ENCODE data around the gene XPO1. TPM values are rescaled to one million over a fixed set of nuclear protein-coding genes. Genes with fewer than 3 reads are reported as not detected.

Gene XPO1
- total RNA-seq, 1 donor from 2014 or later: 89.1 TPM

DNA sequence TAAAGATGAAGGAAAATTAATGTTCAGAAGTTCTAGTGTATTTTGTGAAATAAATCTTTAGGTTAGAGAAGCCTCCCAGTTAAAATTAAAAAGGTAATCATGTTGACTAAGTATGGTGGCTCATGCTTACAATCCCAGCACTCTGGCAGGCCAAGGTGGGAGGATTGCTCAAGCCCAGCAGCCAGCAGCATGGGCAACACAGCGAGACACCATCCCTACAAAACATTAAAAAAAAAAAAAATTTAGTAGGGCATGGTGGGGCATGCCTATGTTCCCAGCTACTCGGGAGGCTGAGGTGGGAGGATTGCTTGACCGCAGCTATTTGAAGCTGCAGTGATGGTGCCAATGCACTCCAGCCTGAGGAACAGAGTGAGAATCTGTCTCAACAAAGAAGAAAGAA lies 17.9 kb downstream of the XPO1 start:
- intact Hi-C loops (cut with DNase I): no loop called here
- no peak for DNase-seq (ENCODE audit: extremely low spot score in 2 of 2)
- H3K36me3 ChIP-seq: peaks cover 3 to 39% of the 10 kb centered on the region in 2 donors
- no peak overlapping the region for H3K27ac ChIP-seq
- no peak overlapping the region for H3K4me3 ChIP-seq
- H3K27me3 ChIP-seq: no peaks in the 10 kb centered on the region
- H3K9me3 ChIP-seq: no peaks in the 10 kb centered on the region
- peaks cover 9% of the 10 kb centered on the region for H3K4me1 ChIP-seq
- no peak for TF ChIP-seq POLR2A (IDR thresholded peaks at IDR 0.05)
- no peak for TF ChIP-seq CTCF (IDR thresholded peaks at IDR 0.05)
- TF ChIP-seq POLR2AphosphoS5 (IDR thresholded peaks at IDR 0.05; ENCODE audit: insufficient read depth in 1 of 2, low read depth in 1 of 2): no peak

DNA sequence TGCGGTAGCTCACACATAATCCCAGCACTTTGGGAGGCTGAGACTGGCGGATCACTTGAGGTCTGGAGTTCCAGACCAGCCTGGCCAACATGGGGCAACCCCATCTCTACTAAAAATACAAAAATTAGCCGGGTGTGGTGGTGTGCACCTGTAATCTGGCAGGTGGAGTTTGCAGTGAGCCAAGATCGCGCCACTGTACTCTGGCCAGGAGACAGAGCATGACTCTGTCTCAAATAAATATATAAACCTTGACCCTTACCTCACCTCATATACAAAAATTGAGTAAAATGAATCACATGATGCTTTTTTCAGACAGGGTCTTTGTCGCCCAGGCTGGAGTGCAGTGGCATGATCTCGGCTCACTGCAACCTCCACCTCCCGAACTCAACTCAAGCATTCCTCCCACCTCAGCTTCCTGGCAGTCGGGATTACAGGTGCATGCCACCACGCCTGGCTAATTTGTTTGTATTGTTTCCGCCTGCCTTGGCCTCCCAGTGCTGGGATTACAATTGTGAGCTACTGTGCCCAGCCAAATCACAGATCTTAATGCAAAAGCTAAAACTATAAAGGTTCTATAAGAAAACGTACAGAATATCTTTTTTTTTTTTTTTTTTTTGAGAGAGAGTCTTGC lies 25.3 kb downstream of the XPO1 start:
- H3K36me3 ChIP-seq: peaks cover 3 to 59% of the 10 kb centered on the region in 2 donors
- intact Hi-C loops (cut with DNase I): no loop called here

DNA sequence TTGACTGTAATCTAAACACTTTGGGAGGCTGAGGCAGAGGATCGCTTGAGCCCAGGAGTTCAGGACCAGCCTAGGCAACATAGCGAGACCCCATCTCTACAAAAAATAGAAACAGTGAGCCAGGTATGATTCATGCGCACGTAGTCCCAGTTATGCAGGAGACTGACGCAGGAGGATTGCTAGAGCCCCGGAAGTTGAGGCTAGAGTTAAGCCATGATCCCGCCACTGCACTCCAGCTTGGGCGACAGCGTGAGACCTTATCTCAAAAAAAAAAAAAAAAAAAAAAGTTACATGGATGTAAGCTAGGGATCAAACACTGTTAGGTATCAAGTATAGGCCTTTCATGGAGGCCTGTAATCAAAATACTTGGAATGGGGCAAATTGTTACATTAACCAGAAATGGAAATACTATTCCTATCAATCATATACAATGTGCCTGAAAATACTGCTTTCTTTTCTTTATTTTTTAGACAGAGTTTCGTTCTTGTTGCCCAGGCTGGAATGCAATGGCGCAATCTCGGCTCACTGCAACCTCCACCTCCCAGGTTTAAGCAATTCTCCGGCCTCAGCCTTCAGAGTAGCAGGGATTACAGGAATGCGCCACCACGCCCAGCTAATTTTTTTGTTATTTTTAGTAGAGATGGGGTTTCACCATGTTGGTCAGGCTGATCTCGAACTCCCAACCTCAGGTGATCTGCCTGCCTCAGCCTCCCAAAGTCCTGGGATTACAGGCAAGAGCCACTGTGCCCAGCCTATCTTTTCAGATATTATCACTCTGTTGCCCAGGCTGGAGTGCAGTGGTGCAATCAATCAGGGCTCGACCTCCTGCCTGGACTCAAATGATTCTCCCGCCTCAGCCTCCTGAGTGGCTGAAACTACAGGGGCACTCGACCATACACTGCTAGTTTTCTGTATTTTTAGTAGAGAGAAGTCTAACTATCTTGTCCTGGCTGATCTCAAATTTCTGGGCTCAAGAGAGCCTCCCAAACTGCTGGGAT lies 27.2 kb downstream of the XPO1 start:
- H3K9me3 ChIP-seq: no peaks in the 10 kb centered on the region
- no peak for DNase-seq (ENCODE audit: extremely low spot score in 2 of 2)
- TF ChIP-seq POLR2A (IDR thresholded peaks at IDR 0.05): no peak
- no peak for TF ChIP-seq POLR2AphosphoS5 (IDR thresholded peaks at IDR 0.05; ENCODE audit: insufficient read depth in 1 of 2, low read depth in 1 of 2)
- no peak for TF ChIP-seq CTCF (IDR thresholded peaks at IDR 0.05)
- no peak overlapping the region for H3K4me3 ChIP-seq
- H3K27me3 ChIP-seq: no peaks in the 10 kb centered on the region
- intact Hi-C loops (cut with DNase I): no loop called here
- H3K27ac ChIP-seq: no peak overlapping the region
- peaks cover 3 to 53% of the 10 kb centered on the region in 2 donors for H3K36me3 ChIP-seq
- no peaks in the 10 kb centered on the region for H3K4me1 ChIP-seq

More for the DNA sequence above, 25.3 kb downstream of the XPO1 start:
- TF ChIP-seq POLR2AphosphoS5 (IDR thresholded peaks at IDR 0.05; ENCODE audit: insufficient read depth in 1 of 2, low read depth in 1 of 2) (no peak), POLR2A (IDR thresholded peaks at IDR 0.05) (no peak)
- Histone ChIP-seq H3K4me3 (no peak overlapping the region), H3K27ac (no peak overlapping the region), H3K4me1 (no peaks in the 10 kb centered on the region), H3K9me3 (no peaks in the 10 kb centered on the region), H3K27me3 (no peaks in the 10 kb centered on the region)
- DNase-seq (ENCODE audit: extremely low spot score in 2 of 2): no peak

DNA sequence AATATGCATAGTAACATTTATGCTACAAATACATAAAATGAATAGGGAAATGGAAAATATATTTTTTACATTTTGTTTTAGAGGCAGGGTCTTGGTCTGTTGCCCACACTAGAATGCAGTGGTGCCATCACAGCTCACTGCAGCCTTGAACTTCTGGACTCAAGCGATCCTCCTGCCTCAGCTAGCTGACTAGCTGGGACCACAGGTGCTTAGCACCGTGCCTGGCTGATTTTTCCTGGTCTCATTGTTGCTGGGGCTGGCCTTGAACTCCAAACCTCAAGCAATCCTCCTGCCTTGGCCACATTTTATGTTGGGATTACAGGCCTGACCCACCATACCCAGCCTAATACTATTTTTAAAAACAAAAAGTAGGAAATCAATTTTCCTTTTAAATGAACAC lies 33.2 kb downstream of the XPO1 start:
- H3K4me1 ChIP-seq: no peaks in the 10 kb centered on the region
- H3K27me3 ChIP-seq: no peaks in the 10 kb centered on the region
- intact Hi-C loops (cut with DNase I): no loop called here
- TF ChIP-seq POLR2A (IDR thresholded peaks at IDR 0.05) (no peak), POLR2AphosphoS5 (IDR thresholded peaks at IDR 0.05; ENCODE audit: insufficient read depth in 1 of 2, low read depth in 1 of 2) (no peak), CTCF (IDR thresholded peaks at IDR 0.05) (no peak)
- H3K9me3 ChIP-seq: no peaks in the 10 kb centered on the region
- H3K4me3 ChIP-seq: no peak overlapping the region
- no peak for DNase-seq (ENCODE audit: extremely low spot score in 2 of 2)
- H3K27ac ChIP-seq: no peak overlapping the region
- H3K36me3 ChIP-seq: peaks cover 0 to 36% of the 10 kb centered on the region in 2 donors

DNA sequence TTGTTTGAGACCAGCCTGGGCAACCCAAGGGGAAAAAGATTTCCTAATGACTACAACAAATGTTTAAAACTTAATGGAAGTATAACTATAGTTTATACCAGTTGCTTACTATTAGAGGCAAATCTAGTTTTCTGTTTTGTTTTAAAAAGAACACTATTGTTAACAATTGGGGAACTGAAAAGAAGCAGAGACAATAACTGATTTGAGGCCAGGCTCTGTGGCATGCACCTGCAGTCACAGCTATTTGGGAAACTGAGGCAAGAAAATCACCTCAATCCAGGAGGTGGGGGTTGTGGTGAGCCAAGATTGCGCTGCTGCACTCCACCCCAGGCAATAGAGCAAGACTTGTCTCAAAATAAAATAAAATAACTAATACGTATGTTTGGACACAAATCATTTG lies 39.1 kb downstream of the XPO1 start:
- no peak for DNase-seq (ENCODE audit: extremely low spot score in 2 of 2)
- no peak overlapping the region for H3K27ac ChIP-seq
- no peaks in the 10 kb centered on the region for H3K27me3 ChIP-seq
- TF ChIP-seq CTCF (IDR thresholded peaks at IDR 0.05): no peak
- TF ChIP-seq POLR2A (IDR thresholded peaks at IDR 0.05): no peak
- no peak for TF ChIP-seq POLR2AphosphoS5 (IDR thresholded peaks at IDR 0.05; ENCODE audit: insufficient read depth in 1 of 2, low read depth in 1 of 2)
- no peaks in the 10 kb centered on the region for H3K4me1 ChIP-seq
- intact Hi-C loops (cut with DNase I): no loop called here
- H3K9me3 ChIP-seq: no peaks in the 10 kb centered on the region
- peaks cover 0 to 75% of the 10 kb centered on the region in 2 donors for H3K36me3 ChIP-seq
- H3K4me3 ChIP-seq: no peak overlapping the region

Data from vagina (tissue), 2 donors.